Upper lobe of right lung (tissue), 1 donor: Measurements from ENCODE around the gene MAS1L. TPM values are rescaled to one million over a fixed set of nuclear protein-coding genes. Genes with fewer than 3 reads are reported as not detected.

Experiments used
- ATAC-seq: fragments of 200-7000 bp; cut with Tn5 transposase; one replicate; pipeline ENCODE4 v1.9.1; 2020; ENCODE audit warnings: mild to moderate bottlenecking, moderate library complexity
- DNase-seq: peaks from one replicate; pipeline ENCODE4 v3.0.0-alpha.2; 2020
- H3K27ac ChIP-seq: fragments of 200-600 bp; one replicate; pipeline ENCODE4 v1.8.0; 2022
- H3K27me3 ChIP-seq: fragments of 200-600 bp; one replicate; pipeline ENCODE4 v1.8.0; 2022; ENCODE audit warnings: mild to moderate bottlenecking
- H3K36me3 ChIP-seq: fragments of 200-600 bp; one replicate; pipeline ENCODE4 v1.8.0; 2022
- H3K4me1 ChIP-seq: fragments of 200-600 bp; one replicate; pipeline ENCODE4 v1.8.0; 2022
- H3K4me3 ChIP-seq: fragments of 200-600 bp; one replicate; pipeline ENCODE4 v1.8.0; 2022; ENCODE audit warnings: mild to moderate bottlenecking
- H3K9me3 ChIP-seq: fragments of 200-600 bp; one replicate; pipeline ENCODE4 v1.8.0; 2022
- CTCF ChIP-seq: fragments of 200-600 bp; IDR thresholded peaks from one replicate; pipeline ENCODE4 v1.8.0; 2022; ENCODE audit warnings: antibody characterized with exemption
- intact Hi-C: fragments of 100-400 bp; cut with DNase I; formaldehyde crosslinking; loops from one replicate; pipeline ENCODE4 v1.11.0; 2022
- long read RNA-seq: library from polyadenylated mRNA; unstranded; transcript quantifications from one replicate; pipeline ENCODE4 v2.0.0, GENCODE V29; 2021
- total RNA-seq: library from RNA; stranded (reverse); fragmentation: NEBNext Ultra II Directional; extraction: Animal tissue kit (Norgen Biotek cat#: 25700); gene quantifications from one replicate; pipeline ENCODE4 v1.2.1, GENCODE V29; 2021
- donor health status: DM: no; HTN: yes; CAD: no; lungs with severe emphysema.

MAS1L gene
- total RNA-seq, result 0.64 TPM
- long read RNA-seq, partial matches to known transcripts, result 0 of 3 reads
- long read RNA-seq, other reads (novel, unspliced or antisense), result 3 of 3 reads

GRCh38 chr6:29487660-29488059 is at the start of gene MAS1L:
Gene MAS1L (minus strand): TSS chr6:29487956. CDS start chr6:29487902, 54 bp downstream.
- intact Hi-C loops, result no loop called here
- Histone ChIP-seq H3K4me3 (no peak within 1 kb of the TSS), H3K27me3 (no peaks in the 10 kb centered on the region), H3K36me3 (no peaks in the 10 kb centered on the region), H3K9me3 (no peaks in the 10 kb centered on the region), H3K27ac (no peak within 1 kb of the TSS), H3K4me1 (no peaks in the 10 kb centered on the region)
- TF ChIP-seq CTCF, result no peak
- no peak for ATAC-seq
- DNase-seq, result no peak

- no peaks in the 10 kb centered on the region for H3K4me1 ChIP-seq
- no peak overlapping the region for H3K27ac ChIP-seq
- no peaks in the 10 kb centered on the region for H3K27me3 ChIP-seq
- no peaks in the 10 kb centered on the region for H3K9me3 ChIP-seq
- DNase-seq (no peak), ATAC-seq (no peak)
- intact Hi-C loops, result no loop called here
- no peak overlapping the region for H3K4me3 ChIP-seq
- TF ChIP-seq CTCF, result no peak
- H3K36me3 ChIP-seq, result no peaks in the 10 kb centered on the region
Measured at GRCh38 chr6:29532320-29532951, 44.7 kb upstream of the MAS1L start.

- ATAC-seq, result no peak
- Histone ChIP-seq H3K36me3 (no peaks in the 10 kb centered on the region), H3K27ac (no peak overlapping the region), H3K27me3 (no peaks in the 10 kb centered on the region), H3K4me3 (no peak overlapping the region), H3K4me1 (no peaks in the 10 kb centered on the region), H3K9me3 (no peaks in the 10 kb centered on the region)
- intact Hi-C loops, result no loop called here
- TF ChIP-seq CTCF, result no peak
- no peak for DNase-seq
Measured at GRCh38 chr6:29531668-29532067, 43.9 kb upstream of the MAS1L start.

- intact Hi-C loops, result no loop called here
- H3K27ac ChIP-seq, result no peak overlapping the region
- ATAC-seq, result no peak
Measured at GRCh38 chr6:29530671-29531310, 43.0 kb upstream of the MAS1L start.

GRCh38 chr6:29529956-29530355 is 42.2 kb upstream of the MAS1L start:
- no peaks in the 10 kb centered on the region for H3K4me1 ChIP-seq
- no peak for ATAC-seq
- H3K36me3 ChIP-seq, result no peaks in the 10 kb centered on the region
- TF ChIP-seq CTCF, result no peak
- intact Hi-C loops, result no loop called here
- H3K9me3 ChIP-seq, result no peaks in the 10 kb centered on the region
- H3K4me3 ChIP-seq, result no peak overlapping the region
- no peak for DNase-seq
- H3K27ac ChIP-seq, result no peak overlapping the region
- H3K27me3 ChIP-seq, result no peaks in the 10 kb centered on the region

More at GRCh38 chr6:29530671-29531310, 43.0 kb upstream of the MAS1L start:
- Histone ChIP-seq H3K4me1 (no peaks in the 10 kb centered on the region), H3K4me3 (no peak overlapping the region), H3K36me3 (no peaks in the 10 kb centered on the region), H3K9me3 (no peaks in the 10 kb centered on the region), H3K27me3 (no peaks in the 10 kb centered on the region)
- DNase-seq, result no peak
- no peak for TF ChIP-seq CTCF
